ENCODE data around the gene PXYLP1. TPM values are rescaled to one million over a fixed set of nuclear protein-coding genes. Genes with fewer than 3 reads are reported as not detected.
A peak's percentile ranks its signal among the peaks of the same experiment; 100 is the strongest.

The PXYLP1 gene
- total and polyA plus RNA-seq, 10 of the 15 experiments (the other 5 are each of a cell fraction or from before 2014, with no cell fraction given) = 0.06 to 1.7 (median 0.35) TPM

DNA sequence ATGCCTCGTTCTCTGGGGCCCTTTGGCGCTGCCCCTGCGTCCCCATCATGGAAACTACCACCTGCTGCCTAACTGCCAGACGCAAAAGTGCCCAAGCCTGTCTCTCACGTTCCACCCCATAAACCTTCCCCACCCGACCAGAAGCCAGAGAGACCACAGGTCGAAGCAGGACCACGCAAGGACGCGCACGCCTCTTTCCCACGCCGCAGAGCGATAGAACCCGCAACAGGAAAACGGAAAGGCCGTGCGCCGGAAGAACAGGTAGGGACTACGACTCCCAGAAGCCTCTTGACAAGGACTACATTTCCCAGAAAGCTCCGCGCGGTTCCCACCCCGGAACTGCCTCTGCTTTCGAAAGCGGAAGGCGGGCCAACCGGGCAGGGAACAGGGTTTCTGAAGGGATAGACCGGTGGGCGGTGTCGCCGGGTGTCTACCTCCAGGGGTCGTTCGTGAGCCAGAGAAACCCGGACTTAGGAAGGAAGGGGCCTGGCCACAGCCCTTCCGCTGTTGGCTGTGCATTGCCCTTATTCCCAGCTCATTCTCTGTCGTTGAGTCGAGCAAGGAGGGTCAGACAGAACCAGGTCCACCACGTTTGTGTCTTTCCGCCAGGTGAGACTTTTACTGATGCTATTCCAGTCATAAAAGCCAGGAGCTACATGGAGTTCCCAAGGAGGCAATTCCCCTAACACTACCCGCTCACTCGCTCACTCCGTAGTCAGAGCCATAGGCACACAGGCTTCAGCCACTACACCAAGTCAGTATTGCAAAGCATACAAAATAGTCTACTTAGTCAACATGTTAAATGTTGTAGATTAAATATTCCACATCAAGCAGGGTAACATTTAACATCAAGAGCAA is 80.1 kb downstream of the PXYLP1 start (continued):
- TF ChIP-seq, protein P1, sequence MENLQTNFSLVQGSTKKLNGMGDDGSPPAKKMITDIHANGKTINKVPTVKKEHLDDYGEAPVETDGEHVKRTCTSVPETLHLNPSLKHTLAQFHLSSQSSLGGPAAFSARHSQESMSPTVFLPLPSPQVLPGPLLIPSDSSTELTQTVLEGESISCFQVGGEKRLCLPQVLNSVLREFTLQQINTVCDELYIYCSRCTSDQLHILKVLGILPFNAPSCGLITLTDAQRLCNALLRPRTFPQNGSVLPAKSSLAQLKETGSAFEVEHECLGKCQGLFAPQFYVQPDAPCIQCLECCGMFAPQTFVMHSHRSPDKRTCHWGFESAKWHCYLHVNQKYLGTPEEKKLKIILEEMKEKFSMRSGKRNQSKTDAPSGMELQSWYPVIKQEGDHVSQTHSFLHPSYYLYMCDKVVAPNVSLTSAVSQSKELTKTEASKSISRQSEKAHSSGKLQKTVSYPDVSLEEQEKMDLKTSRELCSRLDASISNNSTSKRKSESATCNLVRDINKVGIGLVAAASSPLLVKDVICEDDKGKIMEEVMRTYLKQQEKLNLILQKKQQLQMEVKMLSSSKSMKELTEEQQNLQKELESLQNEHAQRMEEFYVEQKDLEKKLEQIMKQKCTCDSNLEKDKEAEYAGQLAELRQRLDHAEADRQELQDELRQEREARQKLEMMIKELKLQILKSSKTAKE (IDR thresholded peaks at IDR 0.05; ENCODE audit: low read depth, poor library complexity, severe bottlenecking) = peak; percentile 71
- TF ChIP-seq RELA (IDR thresholded peaks at IDR 0.05; ENCODE audit: borderline replicate concordance, partially characterized antibody) (peak; percentile 70), POU2F2 (IDR thresholded peaks at IDR 0.05; ENCODE audit: borderline replicate concordance, low read depth, low read length) (peak; percentile 68), MTA2 (IDR thresholded peaks at IDR 0.05; ENCODE audit: low read depth) (0 out of 2 replicates have a peak, but pooled peaks have one; percentile 25), SMARCA5 (IDR thresholded peaks at IDR 0.05) (peak; percentile 90), RFX5 (IDR thresholded peaks at IDR 0.05; ENCODE audit: low read depth, low read length) (0 out of 2 replicates have a peak, but pooled peaks have one; percentile 4), PML (IDR thresholded peaks at IDR 0.05; ENCODE audit: low read length) (peak; percentile 90), BRCA1 (IDR thresholded peaks at IDR 0.05; ENCODE audit: low read depth, low read length) (no peak), SREBF1 (IDR thresholded peaks at IDR 0.05; ENCODE audit: low read length) (peak; percentile 89), NR2F1 (conservative IDR thresholded peaks at IDR 0.05) (no peak), CTCF (IDR thresholded peaks at IDR 0.05 in 2 of 3, conservative IDR thresholded peaks at IDR 0.05 in 1 of 3; ENCODE audit: control insufficient read depth in 2 of 3, extremely low read depth in 1 of 3, insufficient read depth in 1 of 3, low read depth in 3 of 3, low read length in 3 of 3) (peak; percentile 79 to 95 (median 81)), FOXK2 (IDR thresholded peaks at IDR 0.05) (no peak; the same call in 1 of the 2 replicates), HDGF (IDR thresholded peaks at IDR 0.05) (peak; percentile 79), KLF5 (IDR thresholded peaks at IDR 0.05; ENCODE audit: partially characterized antibody) (peak; percentile 41), GABPA (IDR thresholded peaks at IDR 0.05; ENCODE audit: low read depth) (peak; percentile 98), ZBED1 (IDR thresholded peaks at IDR 0.05; ENCODE audit: borderline replicate concordance) (0 out of 2 replicates have a peak, but pooled peaks have one; percentile 40), SIN3A (IDR thresholded peaks at IDR 0.05; ENCODE audit: low read depth, low read length) (peak; percentile 76), MEF2A (IDR thresholded peaks at IDR 0.05; ENCODE audit: insufficient read depth, low read depth, low read length) (peak; percentile 68; the same call in 1 of the 2 replicates), RAD51 (IDR thresholded peaks at IDR 0.05) (no peak), RB1 (IDR thresholded peaks at IDR 0.05; ENCODE audit: borderline replicate concordance) (peak; percentile 19; the same call in 1 of the 2 replicates), ELK1 (IDR thresholded peaks at IDR 0.05; ENCODE audit: low read depth, low read length) (peak; percentile 93), IRF4 (IDR thresholded peaks at IDR 0.05; ENCODE audit: low read depth, low read length) (peak; percentile 62)
- TF ChIP-seq, protein P2, sequence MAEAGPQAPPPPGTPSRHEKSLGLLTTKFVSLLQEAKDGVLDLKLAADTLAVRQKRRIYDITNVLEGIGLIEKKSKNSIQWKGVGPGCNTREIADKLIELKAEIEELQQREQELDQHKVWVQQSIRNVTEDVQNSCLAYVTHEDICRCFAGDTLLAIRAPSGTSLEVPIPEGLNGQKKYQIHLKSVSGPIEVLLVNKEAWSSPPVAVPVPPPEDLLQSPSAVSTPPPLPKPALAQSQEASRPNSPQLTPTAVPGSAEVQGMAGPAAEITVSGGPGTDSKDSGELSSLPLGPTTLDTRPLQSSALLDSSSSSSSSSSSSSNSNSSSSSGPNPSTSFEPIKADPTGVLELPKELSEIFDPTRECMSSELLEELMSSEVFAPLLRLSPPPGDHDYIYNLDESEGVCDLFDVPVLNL (IDR thresholded peaks at IDR 0.05; ENCODE audit: low read depth, low read length) = peak; percentile 18; the same call in 1 of the 2 replicates

Measured in GM12878 (cell line).